Measurements from ENCODE around the gene TMEM183A.
"Not testable (repeated sequence)": the region's sequence is repeated elsewhere in the genome, so short reads cannot be mapped to it uniquely, and the experiment has no call there.

TMEM183A gene

DNA sequence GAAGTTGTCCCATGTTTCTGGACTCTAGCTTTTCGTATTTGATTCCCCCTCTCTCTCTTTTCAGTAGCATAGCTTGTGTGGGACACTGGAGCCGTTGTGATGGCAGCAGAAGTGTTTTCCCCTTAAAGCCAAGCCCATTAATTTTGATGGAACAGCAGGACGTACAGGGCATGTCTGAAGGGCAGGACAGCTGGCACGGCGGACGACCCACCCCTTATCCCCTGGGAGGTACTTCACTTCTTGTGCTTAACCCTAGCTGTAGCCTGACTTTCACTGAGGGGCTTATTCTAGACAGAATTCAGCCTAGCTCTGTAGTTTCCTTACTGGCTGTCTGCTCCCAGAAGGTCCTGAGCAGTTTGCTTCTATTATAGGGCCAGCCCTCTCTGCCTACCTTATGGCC is 10.5 kb downstream of the TMEM183A start:
- no peak for DNase-seq (ENCODE audit: low read depth)
- H3K4me3 ChIP-seq (ENCODE audit: low read depth, low read length), result no peak overlapping the region
- TF ChIP-seq, protein P1, sequence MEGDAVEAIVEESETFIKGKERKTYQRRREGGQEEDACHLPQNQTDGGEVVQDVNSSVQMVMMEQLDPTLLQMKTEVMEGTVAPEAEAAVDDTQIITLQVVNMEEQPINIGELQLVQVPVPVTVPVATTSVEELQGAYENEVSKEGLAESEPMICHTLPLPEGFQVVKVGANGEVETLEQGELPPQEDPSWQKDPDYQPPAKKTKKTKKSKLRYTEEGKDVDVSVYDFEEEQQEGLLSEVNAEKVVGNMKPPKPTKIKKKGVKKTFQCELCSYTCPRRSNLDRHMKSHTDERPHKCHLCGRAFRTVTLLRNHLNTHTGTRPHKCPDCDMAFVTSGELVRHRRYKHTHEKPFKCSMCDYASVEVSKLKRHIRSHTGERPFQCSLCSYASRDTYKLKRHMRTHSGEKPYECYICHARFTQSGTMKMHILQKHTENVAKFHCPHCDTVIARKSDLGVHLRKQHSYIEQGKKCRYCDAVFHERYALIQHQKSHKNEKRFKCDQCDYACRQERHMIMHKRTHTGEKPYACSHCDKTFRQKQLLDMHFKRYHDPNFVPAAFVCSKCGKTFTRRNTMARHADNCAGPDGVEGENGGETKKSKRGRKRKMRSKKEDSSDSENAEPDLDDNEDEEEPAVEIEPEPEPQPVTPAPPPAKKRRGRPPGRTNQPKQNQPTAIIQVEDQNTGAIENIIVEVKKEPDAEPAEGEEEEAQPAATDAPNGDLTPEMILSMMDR (IDR thresholded peaks at IDR 0.05; ENCODE audit: insufficient read depth, low read depth, low read length, missing control alignments), result no peak

DNA sequence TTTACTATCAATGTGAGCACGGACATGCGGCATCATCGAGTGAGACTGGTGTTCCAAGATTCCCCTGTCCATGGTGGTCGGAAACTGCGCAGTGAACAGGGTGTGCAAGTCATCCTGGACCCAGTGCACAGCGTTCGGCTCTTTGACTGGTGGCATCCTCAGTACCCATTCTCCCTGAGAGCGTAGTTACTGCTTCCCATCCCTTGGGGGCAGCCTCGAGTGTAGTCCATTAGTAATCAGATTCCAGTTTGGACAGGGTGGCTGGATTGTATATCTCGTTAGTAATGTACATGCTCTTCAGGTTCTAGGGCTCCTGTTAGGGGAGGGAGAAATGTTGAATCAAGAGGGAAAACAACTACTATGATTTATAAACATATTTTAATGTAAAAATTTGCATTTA is 15.7 kb downstream of the TMEM183A start:
- H3K4me3 ChIP-seq (ENCODE audit: low read depth, low read length); DNase-seq (ENCODE audit: low read depth): not testable (repeated sequence)

GRCh38 chr1:203025686-203026030 is 18.5 kb downstream of the TMEM183A start:
- peak overlapping the region; percentile 29; the same call in 1 of the 2 replicates for H3K4me3 ChIP-seq (ENCODE audit: low read depth, low read length)
- no peak for DNase-seq (ENCODE audit: low read depth)

GRCh38 chr1:203026031-203026665 is 19.0 kb downstream of the TMEM183A start, which contains the start of gene PPFIA4:
PPFIA4 (plus strand) TSS chr1:203026491; CDS start chr1:203039009, 12,518 bp downstream.
- H3K4me3 ChIP-seq (ENCODE audit: low read depth, low read length), result peak within 1 kb of the TSS; percentile 68
- peak; percentile 83 for DNase-seq (ENCODE audit: low read depth)
- TF ChIP-seq, protein P1 (IDR thresholded peaks at IDR 0.05; ENCODE audit: insufficient read depth, low read depth, low read length, missing control alignments), result no peak

More at GRCh38 chr1:203025686-203026030, 18.5 kb downstream of the TMEM183A start:
- TF ChIP-seq, protein P1 (IDR thresholded peaks at IDR 0.05; ENCODE audit: insufficient read depth, low read depth, low read length, missing control alignments), result no peak

DNA sequence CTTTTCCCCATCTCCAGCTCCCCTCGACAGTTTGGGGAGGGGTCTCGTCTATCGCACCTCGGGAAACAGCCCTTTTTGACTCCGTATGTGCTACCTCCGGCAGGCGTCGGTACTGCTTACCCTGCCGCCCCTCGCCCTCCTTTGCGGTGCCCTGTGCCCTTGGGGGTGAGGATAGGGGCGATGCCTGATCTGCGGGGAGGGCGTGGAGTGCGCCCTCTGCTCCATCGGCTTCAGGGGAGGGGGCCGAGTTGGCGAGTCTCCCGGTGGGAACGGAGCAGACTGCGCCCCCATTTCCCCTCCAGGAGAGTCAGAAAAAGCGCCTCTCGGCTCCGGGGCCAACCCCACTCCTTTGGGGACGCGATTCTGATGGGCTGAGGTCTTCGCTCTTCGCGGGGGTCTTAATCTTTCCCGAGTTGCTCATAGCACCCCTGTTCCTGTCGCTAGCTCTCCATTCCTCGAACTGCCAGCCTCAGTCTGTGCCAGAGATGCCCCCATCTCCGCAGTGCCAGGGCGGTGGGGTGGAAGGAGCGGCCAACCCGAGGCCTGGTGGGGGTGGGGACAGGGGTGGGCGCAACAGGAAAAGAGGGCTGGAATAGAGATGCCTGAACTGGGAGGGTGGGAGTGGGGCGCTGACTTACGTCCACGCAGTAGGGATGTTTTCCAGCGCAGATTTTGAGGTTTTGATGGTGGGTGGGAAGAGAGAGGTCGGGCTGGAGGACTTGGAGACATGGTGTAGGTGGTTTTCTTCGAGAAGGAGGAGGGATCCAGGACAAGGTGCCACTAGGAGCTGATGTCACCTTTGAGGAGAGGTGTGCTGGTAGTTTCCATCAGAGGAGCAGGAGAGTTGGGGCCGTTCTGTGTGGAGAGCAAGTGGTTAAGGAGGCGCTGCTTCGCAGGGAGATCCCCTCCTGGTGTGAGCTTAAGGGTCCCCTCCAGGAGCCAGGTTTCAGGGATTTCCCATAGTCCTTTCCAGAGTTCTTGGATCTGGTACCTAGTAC is 19.8 kb downstream of the TMEM183A start:
- TF ChIP-seq, protein P1 (IDR thresholded peaks at IDR 0.05; ENCODE audit: insufficient read depth, low read depth, low read length, missing control alignments), result no peak
- peak overlapping the region; percentile 68 for H3K4me3 ChIP-seq (ENCODE audit: low read depth, low read length)
- no peak for DNase-seq (ENCODE audit: low read depth)

GRCh38 chr1:203028067-203028783 is 21.1 kb downstream of the TMEM183A start:
- TF ChIP-seq, protein P1 (IDR thresholded peaks at IDR 0.05; ENCODE audit: insufficient read depth, low read depth, low read length, missing control alignments), result no peak
- H3K4me3 ChIP-seq (ENCODE audit: low read depth, low read length), result no peak overlapping the region
- DNase-seq (ENCODE audit: low read depth), result no peak

Measured in GM12865 (cell line).